Fibroblast of peridontal ligament (primary cell): Measurements from ENCODE around the gene HLA-DPA1.

Experiments
- DNase-seq: peaks from one replicate; pipeline ENCODE4 v3.0.0-alpha.2; 2010; ENCODE audit errors: extremely low read depth

The HLA-DPA1 gene

DNA sequence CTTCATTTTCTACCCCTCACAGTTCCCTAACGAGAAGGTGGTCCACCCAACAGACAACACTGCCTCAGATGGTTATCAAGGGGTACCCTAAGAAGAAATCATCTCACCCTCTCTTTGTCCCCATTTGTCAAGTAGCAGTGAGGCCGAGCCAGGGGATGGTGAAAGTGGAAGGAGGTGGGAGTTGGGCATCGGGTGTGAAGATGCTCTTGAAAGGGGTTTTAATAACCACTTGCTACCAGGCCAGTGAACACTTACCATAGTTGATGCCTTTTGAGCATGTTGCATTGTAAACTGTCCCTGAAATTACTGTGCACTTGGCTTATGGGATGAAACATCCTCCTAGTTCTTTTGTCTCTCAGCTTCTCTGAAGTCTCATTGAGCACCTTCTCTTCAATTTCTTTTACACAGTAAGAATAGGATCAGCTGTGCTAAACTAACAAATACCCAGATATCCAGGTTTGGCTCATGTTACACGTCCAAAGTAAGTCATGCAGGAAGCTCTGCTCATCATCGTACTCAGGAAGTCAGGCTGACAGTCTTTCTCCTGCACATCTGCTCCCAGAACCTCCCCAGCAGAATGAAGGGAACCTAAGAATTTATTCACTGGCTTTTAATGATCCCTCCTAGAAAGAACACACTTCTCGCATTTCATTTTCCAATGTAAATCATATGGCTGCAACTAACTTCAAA, 15.6 kb upstream of the HLA-DPA1 start:
- DNase-seq: no peak

DNA sequence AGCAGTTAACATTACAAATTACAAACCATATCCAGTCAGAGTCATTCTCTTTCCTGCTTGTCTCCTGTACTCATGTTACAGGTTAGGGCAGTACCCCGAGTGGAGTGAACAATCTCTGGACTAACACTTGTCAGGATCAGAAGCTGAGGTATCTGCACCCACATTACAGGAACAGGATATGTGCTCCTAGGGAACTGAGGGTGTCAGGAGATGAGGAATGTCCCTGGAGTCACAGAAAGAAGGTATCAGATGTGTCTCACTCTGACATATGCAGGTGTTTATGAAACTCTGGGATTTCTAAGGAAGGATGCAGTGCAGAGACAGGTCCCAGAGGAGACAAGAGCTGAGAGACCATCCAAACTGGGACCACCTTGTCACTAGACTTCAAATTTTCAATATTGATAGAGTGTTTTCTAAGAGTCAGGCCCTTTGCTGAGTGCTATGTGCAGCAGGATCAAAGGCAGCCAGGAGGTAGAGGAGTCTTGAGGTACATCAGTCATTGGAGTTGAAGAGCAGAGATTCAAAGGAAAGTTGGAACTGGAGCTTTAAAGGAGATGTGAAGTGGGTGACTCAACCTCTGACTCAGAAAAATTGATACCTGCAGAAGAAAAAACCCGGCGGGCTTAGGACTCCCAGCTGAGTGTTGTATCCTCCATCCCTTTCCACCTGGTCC, 14.9 kb upstream of the HLA-DPA1 start:
- no peak for DNase-seq

DNA sequence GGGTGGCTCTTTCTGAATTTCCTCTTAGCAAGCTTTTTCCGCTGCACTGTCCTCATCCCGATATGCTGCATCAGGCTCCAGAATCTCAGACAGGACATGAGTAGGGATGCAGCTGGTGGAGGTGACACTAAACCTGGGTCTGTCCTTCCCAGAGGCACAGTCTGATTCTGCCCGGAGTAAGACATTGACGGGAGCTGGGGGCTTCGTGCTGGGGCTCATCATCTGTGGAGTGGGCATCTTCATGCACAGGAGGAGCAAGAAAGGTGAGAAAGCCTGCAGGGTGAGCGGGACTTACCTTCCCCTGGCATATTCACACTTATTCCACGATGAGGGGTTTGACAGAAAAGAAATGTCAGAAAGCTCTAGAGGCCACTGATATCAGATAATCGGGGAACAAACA, 12.2 kb upstream of the HLA-DPA1 start:
- DNase-seq: no peak

DNA sequence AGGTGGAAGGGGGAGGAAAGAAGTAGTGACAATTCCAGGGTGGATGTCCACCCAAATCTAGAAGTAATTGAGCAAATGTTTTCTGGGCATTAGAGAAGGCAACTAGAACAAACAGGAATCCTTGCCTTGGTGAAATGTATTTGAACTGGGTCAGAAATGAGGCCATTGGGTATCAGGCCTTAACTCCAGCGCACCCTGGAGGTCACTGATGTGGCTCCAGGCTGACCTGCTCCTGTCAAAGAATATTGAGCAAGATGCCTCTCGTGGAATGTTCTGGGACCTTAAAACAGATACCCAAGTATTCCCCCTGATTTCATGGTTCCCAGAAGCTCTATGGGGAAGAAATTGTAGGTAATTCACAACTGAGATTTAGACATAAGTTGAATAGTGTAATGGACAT, 9.3 kb upstream of the HLA-DPA1 start:
- peak; percentile 23 for DNase-seq

DNA sequence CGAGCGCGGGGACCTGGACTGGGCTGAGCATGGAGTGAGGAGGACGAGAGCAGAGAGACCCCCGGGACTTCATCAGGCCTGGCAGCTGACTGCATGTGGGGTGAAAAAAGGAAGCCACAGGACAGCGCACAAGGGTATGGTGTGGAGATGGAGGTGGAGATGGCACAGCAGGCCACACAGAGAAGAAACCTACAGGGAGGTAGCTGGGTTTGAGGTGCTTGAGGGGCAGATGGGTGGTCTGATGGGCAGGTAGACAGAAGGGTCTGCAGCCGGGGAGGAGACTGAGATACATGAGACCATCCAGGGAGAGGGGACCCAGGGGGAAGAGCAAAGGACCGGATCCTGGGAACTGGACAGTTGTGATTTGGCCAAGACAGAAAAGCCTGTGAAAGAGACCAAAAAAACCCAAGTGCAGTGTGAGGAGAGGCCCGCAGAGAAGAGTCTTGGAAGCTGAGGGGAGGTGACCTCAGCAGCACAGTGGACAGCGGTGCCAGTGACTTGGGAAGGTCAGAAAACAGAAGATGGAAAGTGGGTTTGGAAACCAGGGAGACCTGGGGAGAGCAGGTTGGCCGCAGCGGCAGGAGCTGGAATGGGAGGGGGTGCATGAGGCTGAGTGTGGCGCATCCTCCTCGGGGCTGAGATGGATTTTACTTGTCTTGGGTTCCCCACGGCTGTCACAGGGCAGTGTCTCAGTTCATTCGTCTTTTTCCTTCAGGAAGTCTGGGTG, 7.8 kb upstream of the HLA-DPA1 start:
- no peak for DNase-seq

DNA sequence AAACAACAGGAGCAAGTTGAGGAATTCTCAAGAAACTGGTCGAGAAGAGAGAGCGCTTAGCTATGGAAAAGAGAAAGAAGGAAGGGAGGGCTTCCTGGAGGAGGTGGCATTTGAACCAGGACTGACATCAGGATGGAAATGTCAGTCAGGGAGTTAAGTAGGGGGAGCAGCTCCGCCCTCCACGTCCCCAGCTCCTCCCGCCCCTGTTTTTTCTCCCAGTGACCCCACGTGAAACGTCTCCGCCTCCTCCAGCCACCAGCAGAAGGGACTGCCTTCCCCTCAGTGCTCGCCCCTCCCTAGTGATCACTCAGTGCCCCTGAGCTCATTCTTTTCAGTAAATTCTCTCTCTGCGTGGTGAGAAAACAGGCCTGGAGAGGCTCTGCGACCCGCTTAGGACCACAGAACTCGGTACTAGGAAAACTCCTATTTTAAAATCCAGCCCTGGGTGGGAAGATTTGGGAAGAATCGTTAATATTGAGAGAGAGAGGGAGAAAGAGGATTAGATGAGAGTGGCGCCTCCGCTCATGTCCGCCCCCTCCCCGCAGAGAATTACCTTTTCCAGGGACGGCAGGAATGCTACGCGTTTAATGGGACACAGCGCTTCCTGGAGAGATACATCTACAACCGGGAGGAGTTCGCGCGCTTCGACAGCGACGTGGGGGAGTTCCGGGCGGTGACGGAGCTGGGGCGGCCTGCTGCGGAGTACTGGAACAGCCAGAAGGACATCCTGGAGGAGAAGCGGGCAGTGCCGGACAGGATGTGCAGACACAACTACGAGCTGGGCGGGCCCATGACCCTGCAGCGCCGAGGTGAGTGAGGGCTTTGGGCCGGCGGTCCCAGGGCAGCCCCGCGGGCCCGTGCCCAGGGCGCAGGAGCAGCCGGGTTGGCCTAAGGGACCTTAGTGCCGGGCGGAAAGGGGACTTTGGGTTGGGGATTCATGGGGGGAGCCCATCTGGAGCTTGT, 7.0 kb upstream of the HLA-DPA1 start:
- peak; percentile 53 for DNase-seq

DNA sequence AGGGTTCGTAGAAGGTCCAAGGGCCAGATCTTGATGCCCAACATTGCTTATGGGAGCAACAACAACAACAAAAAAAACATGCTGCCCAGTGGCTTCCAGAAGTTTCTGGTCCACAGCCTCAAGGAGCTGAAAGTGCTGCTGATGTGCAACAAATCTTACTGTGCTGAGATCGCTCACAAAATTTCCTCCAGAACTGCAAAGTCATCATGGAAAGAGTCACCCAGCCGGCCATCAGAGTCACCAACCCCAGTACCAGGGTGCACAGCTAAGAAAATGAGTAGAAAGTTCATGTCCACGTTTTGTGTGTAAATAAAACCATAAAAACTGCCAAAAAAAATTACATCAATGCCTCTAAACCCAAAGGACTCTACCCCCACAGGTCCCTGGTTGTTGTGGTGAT, 6.1 kb upstream of the HLA-DPA1 start:
- no peak for DNase-seq

DNA sequence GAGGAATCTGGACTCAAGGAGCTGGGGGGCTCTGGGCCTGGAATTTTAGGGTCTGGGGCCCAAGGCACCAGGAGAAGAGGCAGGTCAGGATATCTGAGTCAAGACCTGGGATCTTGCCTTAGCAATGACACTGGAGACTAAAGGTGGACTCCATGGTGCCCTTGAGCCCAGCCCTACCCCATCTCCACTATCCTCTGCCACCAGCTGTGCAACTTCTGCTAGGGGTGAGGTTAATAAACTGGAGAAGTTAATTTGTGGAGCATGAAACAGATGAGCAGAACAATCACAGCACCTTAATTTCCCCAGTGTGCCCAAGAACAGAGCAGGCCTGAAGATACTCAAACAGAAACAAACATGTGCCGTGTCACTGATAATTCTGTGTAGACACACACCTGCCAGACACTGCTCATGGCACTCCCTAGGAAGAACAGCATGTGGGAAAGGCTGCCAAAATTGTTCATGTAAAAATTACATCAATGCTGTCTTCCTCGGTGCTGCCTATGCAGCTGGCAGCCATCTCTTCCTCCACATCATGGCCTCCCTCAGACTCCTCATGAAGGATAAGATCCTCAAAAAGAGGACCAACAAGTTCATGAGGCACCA, 5.6 kb upstream of the HLA-DPA1 start:
- DNase-seq: no peak

DNA sequence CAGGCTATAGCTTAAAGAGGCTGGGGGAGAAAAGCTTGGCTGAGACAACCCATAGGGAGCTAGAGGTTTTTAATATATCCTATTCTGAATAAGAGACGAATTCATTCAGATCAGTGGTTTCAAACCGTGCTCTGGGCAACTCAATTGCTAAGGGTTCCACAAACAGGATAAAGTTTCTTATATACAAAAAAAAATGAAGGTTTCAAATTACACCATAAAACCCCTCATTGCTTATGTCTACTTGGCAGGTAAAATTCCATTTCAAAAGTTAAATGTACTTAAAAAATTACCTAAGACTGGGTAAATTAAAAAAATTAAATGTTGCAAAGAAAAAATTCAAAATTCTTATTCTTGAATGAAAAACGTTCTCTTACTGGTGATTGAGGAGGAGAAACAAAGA, 5.0 kb upstream of the HLA-DPA1 start:
- no peak for DNase-seq

DNA sequence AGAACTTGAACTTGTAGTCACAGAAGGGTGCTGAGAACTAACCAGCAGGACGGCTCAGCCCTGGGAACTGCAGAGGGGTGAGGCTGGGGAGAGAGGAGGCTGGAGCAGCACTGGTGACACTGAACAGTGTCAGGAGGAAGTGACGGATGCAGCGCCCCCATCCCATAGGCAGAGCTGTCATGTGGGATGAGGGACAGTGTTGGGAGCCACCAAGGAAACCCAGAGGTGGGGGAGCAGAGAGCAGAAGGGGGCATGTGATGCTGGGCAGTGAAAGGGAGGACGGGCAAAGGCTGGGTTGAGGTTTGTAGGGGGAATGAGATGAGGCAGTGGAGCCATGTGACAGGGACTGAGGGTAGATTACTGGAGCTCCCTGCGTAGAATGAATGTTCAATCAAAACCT, 4.5 kb upstream of the HLA-DPA1 start:
- DNase-seq: no peak

DNA sequence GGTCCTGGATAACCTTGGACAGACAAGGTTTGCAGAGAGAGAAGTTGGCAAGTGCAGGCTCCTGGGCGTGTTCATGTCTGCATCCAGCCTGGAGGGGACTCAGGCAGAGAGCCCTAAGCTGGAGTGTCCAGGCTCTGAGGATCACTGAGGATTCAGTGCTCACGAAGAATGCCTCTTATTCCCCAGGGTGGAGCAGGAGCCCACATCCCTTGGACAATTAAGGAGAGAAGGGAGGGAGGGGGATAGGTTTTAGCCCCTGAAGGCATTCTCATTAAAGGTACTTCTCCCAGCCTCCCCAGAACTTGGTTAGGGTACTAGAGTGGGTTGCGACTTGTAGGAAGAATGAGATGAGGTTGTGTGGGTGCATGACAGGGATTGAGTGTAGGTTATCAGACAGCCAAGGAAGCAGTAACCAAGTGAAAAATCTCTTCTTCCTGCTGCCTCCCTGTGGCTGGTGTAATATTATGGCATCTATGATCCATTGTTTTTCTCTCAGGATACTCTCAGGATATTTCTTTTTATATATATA, 3.0 kb upstream of the HLA-DPA1 start:
- no peak for DNase-seq

DNA sequence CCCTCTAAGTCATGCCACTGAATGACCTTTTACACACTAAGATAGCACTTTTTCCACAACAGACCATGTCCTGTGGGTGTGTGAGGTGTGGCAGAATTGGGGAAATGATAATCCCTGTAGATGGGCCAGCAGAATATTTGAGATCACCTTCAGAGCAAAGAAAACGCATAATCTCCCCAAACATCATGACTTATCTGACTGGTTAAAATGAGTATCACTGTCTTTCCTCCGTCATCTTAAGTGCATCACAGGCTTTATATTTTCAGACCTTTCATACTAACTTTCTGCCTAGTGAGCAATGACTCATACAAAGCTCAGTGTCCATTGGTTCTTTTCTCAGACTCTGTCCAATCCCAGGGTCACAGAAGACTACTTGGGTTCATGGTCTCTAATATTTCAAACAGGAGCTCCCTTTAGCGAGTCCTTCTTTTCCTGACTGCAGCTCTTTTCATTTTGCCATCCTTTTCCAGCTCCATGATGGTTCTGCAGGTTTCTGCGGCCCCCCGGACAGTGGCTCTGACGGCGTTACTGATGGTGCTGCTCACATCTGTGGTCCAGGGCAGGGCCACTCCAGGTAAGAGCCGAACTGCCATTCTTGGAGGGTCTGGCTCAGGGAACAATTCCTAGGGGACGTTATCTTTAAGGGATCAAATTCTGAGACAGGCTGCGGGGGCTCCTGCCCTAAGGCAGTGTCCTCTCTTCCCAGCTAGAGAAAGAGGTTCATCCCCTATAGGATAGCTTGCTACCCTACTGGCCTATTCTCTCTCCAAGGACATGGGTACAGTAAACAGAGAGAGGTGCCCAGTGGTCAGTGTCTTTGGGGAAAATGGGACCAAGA, 2.3 kb upstream of the HLA-DPA1 start, which contains the start of gene HLA-DPB1:
Gene HLA-DPB1 (plus strand): TSS at position 423 of the 838 bp plus-strand sequence. CDS start 52 bp downstream, at position 475.
- DNase-seq: peak; percentile 77

DNA sequence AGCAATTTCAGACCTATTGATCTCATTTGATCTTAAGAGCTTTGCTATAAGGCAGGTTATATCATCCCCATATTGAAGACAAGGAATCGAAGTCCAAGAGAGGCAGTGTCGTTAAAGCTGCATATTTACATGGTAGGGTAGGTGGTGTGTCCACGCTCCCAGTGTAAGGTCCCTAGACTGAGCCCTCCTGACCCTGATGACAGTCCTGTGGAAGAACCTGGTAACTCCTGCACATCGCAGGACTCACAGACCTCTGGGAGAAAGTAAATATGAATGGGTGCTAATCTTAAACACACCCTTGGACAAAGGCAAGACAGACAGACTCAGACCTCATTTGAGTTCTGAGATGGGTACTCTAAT, 1.7 kb upstream of the HLA-DPA1 start:
- DNase-seq: no peak

DNA sequence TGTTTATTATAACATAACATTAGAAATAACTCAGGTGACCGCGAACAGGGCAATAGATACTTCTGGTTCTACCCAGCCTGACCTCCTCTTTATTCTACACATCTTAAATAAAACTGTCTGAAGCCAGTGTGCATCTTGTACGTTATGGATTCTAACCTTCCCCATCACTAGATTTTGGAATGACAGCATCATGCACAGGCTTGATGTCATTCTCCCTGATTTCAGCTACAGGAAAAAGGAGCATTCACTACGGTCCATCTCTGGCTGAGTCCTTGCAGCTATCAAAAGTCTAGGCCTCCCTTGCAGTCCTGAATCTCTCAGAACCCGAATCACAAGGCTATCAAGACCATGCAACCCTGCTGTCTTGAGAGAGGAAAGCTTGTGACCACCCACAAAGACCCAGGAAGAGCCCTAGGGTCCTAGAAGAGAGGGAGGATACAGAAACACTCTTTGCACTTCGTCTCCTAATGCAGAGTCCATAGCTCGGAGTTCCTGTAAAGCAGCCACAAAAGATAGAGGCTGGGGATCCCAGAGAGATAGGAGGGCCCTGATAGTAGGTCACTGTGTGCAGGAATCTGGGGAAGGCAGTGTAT, 845 bp downstream of the HLA-DPA1 start:
- no peak for DNase-seq

DNA sequence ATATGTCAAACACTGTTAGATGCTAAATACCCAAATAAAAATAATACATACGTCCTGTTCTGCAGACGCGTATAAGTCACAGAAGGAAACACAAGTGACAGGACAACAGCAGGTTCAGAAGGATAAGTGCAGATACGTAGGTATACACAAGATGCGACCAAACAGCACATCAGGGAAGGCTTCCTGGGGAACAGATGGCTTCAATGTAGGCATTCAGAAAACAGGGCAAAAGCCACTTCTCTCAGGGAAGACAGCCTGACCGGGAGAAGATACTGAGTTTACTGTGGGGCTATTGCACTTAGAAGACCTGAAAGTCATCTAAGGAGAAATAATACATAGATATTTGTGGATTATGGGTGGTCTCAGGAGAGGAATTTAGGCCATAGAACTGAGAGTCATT, 1.9 kb downstream of the HLA-DPA1 start:
- no peak for DNase-seq

DNA sequence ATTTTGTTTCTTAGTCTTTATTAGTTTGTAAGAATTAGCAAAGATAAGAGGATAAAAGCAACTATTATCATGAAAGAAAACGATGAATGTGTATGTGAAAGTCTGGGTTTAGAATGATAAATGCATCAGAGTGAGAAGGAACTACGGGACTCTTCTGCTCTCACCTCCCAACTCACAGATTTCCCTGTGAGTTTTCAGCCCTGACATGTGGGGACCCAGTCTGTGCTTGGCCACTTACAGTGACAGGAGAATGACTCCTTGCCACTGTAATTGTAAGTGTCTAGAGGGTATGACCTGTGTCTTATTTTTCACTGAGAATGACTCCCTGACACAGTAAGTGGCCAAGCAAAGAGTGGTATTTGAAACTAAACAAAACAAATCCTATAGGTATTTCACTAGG, 2.5 kb downstream of the HLA-DPA1 start:
- no peak for DNase-seq

DNA sequence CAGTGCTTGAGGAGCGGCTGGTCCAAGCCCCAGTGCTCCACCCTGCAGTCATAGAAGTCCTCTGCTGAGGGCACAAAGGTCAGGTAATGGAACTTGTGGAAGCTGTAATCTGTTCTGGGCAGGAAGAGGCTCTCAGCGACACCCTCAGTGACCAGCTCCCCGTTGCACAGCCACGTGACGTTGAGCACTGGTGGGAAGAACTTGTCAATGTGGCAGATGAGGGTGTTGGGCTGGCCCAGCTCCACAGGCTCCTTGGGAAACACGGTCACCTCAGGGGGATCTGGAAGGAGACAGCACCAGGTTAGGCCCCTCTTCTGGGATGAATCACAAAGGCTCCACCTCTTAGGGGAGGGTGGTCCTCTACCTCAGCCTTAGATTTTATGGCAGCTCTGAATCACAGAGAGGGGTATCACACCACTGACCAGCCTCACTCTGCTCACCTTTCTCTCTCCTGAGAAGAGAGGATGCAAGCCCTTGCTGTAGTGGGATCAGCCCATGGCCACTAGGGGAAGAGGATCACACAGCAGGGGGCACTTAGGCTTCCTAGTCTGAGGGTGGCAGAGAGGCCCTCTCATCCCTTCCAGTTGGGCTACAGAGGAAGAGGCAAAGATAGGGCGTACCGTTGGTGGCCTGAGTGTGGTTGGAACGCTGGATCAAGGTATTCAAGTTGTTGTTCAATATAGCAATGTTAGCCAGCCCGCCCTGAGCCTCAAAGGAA, 4.3 kb downstream of the HLA-DPA1 start:
- no peak for DNase-seq

DNA sequence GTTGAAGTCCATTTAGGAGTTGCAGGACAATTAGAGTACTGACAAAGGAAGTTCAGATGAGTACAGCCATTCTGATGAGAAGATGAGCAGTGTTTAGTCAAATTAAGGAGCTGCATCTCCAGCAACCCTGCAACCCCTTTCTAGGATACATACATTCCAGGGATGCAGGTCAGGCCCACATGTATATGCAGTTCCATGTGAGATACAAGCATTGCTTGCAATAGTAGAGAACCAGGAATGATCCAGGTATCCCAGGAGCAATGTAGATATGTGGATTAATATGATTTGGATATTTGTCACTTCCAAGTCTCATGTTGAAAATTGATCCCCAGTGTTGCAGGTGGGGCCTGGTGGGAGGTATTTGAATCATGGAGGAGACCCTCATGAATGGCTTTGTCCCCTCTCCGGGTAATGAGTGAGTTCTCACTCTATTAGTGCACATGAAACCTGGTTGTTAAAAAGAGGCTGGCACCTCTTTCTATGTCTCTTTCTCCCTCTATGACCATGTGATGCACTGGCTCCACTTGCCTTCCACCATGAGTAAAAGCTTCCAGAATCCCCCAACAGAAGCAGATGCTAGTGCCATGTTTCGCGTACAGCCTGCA, 6.4 kb downstream of the HLA-DPA1 start:
- DNase-seq: no peak

DNA sequence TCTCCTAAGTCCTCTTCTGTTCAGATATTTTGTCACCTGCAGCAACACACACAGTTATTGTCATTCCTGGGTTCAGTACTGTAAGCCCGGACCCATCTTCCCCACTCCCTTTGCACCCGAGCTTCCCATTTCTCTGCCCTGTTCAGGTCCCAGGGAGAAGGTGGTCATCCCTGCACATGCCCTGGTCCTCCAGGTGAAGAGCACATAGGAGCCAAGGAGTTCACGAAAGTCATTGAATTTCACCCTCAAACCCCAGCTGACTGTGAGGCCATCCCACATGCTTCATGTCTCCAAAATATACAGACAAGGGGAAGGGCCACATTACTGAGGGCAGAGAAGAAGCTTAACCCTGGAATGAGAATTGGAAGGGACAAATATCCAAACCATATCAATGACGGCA, 8.1 kb downstream of the HLA-DPA1 start:
- DNase-seq: no peak
